Measurements from ENCODE around the gene STX12. TPM values are rescaled to one million over a fixed set of nuclear protein-coding genes. Genes with fewer than 3 reads are reported as not detected.
A peak's percentile ranks its signal among the peaks of the same experiment; 100 is the strongest.

Gene STX12
- total RNA-seq, 2 donors from 2014 or later: 22.6 to 26.7 TPM

DNA sequence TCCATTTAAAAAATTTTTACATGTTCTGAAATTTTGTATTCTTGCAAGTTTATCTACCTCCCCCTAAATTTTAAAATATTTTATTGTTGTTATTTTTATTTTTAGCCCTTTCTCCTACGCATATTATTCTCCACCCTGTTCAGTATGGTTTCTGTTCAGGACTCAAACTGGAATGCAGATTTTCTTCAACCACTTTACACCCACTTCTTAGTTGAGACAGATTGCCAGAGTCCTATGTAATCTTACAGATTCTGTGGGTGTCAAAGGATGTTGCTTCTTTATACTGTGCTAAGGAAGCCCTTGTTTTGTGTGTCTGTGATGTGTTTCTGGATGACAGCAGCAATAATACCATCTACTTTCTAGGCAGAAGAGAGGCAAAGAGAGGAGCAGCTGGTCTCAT, 36.9 kb downstream of the STX12 start:
- WGBS, 2 donors: 88 to 100% methylated on average over 1 of the region's 1 CpG
- Histone ChIP-seq H3K27me3 (no peaks in the 10 kb centered on the region), H3K9me3 (no peaks in the 10 kb centered on the region), H3K4me1 (no peaks in the 10 kb centered on the region), H3K4me3 (no peak overlapping the region), H3K27ac (no peak overlapping the region), H3K36me3 (replicated peaks in 1 of 2; ENCODE audit: insufficient read depth in 1 of 2, low read depth in 2 of 2) (peaks cover 0 to 4% of the 10 kb centered on the region in 2 donors)
- DNase-seq: no peak
- TF ChIP-seq, protein P1, sequence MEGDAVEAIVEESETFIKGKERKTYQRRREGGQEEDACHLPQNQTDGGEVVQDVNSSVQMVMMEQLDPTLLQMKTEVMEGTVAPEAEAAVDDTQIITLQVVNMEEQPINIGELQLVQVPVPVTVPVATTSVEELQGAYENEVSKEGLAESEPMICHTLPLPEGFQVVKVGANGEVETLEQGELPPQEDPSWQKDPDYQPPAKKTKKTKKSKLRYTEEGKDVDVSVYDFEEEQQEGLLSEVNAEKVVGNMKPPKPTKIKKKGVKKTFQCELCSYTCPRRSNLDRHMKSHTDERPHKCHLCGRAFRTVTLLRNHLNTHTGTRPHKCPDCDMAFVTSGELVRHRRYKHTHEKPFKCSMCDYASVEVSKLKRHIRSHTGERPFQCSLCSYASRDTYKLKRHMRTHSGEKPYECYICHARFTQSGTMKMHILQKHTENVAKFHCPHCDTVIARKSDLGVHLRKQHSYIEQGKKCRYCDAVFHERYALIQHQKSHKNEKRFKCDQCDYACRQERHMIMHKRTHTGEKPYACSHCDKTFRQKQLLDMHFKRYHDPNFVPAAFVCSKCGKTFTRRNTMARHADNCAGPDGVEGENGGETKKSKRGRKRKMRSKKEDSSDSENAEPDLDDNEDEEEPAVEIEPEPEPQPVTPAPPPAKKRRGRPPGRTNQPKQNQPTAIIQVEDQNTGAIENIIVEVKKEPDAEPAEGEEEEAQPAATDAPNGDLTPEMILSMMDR (IDR thresholded peaks at IDR 0.05): no peak
- intact Hi-C loops (cut with DNase I): no loop called here
- ATAC-seq: no peak

DNA sequence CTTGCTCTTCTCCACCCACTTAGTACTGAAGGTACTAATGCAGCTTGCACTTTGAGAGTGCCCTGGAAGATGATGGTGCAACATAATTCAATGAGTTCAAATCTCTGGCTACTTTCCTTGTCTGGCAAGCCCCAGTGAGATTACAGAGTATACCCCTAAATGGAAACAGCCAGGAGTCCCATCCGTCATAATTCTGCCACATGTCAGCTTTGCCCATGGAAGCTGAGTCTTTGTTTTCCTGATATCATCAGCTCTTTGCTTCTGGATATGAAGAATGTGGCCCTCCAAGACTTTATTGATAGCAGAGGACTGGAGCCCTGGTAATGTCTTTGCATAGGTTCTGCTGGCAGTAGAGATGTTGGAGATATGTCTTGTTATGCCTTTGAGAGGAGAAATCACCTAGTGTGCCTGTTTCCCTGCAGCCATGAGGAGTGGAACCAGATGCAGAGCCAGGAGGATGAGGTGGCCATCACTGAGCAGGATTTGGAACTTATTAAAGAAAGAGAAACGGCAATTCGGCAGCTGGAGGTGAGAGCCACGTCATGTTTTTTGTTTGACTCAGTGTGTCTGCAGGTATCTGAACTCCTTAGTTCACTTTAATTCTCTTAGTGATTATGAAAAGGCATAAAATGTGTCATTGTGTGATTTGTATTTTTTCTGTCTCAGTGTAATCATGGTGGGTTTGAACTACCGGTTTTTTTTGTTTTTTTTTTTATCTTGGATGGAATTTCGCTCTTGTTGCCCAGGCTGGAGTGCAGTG, 38.9 kb downstream of the STX12 start:
- WGBS, 2 donors: 86% methylated on average over 5 to 6 of the region's 6 CpGs
- intact Hi-C loops (cut with DNase I): no loop called here
- Histone ChIP-seq H3K9me3 (no peaks in the 10 kb centered on the region), H3K36me3 (replicated peaks in 1 of 2; ENCODE audit: insufficient read depth in 1 of 2, low read depth in 2 of 2) (peaks cover 0 to 2% of the 10 kb centered on the region in 2 donors), H3K4me3 (no peak overlapping the region), H3K4me1 (no peaks in the 10 kb centered on the region), H3K27ac (no peak overlapping the region), H3K27me3 (no peaks in the 10 kb centered on the region)
- no peak for ATAC-seq
- no peak for TF ChIP-seq POLR2A (IDR thresholded peaks at IDR 0.05)
- TF ChIP-seq, protein P1 (IDR thresholded peaks at IDR 0.05): no peak
- no peak for DNase-seq

DNA sequence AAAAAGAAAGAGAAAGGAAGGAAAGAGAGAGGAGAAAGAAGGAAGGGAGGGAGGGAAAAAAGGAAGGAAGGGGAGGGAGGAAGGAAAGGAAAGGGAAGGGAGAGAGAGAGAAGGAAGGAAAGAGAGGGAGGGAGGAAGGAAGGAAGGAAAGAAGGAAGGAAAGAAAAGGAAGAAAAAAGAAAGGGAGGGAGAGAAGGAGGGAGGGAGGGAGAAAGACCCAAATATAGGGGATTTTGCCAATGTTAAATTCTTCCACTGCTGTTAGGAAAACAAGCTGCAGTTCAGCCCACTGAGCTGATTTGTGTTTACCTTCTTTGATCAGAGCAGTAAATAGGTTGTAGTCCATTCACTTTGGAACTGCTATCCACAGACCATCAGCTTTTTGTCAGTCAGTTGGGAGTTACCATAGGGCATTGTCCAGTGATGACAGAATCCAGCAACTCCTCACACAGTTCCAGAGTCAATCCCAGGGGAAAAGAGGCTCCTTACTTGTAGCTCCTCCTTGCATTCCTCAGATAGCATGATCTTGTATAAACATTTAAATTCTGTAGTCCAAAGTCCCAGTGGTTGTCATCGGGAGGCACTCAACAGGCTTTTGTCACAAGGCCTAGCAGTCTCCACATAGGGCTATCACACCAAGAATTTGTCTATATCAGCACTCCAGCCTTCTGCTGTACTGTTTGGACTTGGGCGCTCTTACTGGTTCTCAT, 44.1 kb downstream of the STX12 start:
- intact Hi-C loops (cut with DNase I): no loop called here
- Histone ChIP-seq H3K27me3 (no peaks in the 10 kb centered on the region), H3K4me3 (no peak overlapping the region), H3K4me1 (peaks cover 5% of the 10 kb centered on the region), H3K9me3 (no peaks in the 10 kb centered on the region), H3K36me3 (replicated peaks in 1 of 2; ENCODE audit: insufficient read depth in 1 of 2, low read depth in 2 of 2) (peaks cover 3 to 21% of the 10 kb centered on the region in 2 donors), H3K27ac (no peak overlapping the region)
- DNase-seq (peak in 2 of 4 donors; percentile 13 to 32), ATAC-seq (peak; percentile 45)
- 48 to 56% methylated on average over 2 of the region's 2 CpGs for WGBS, 2 donors
- TF ChIP-seq, protein P1 (IDR thresholded peaks at IDR 0.05): no peak
- no peak for TF ChIP-seq POLR2A (IDR thresholded peaks at IDR 0.05)

DNA sequence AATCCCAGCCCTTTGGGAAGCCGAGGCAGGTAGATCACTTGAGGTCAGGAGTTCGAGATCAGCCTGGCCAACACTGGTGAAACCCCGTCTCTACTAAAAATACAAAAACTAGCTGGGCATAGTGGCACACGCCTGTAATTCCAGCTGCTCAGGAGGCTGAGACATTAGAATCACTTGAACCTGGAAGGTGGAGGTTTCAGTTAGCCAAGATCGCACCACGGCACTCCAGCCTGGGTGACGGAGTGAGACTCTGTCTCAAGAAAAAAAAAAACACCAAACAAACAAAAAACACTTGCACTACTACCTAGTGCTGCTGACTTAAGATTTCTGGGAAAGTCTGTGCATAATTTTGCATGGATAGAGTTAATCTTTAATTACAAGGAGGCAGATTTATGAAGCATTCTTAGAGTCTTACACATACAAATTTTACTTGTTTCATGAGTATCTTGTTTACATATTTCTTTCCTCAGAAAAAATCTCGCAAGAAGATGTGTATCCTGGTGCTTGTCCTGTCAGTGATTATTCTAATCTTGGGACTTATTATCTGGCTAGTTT, 48.8 kb downstream of the STX12 start:
- 73 to 77% methylated on average over 8 of the region's 8 CpGs for WGBS, 2 donors
- no peak overlapping the region for H3K27ac ChIP-seq
- no peaks in the 10 kb centered on the region for H3K9me3 ChIP-seq
- peaks cover 3 to 21% of the 10 kb centered on the region in 2 donors for H3K36me3 ChIP-seq (replicated peaks in 1 of 2; ENCODE audit: insufficient read depth in 1 of 2, low read depth in 2 of 2)
- DNase-seq (no peak), ATAC-seq (no peak)
- H3K4me1 ChIP-seq: peaks cover 12% of the 10 kb centered on the region
- H3K4me3 ChIP-seq: no peak overlapping the region
- TF ChIP-seq POLR2A (IDR thresholded peaks at IDR 0.05): no peak
- TF ChIP-seq, protein P1 (IDR thresholded peaks at IDR 0.05): no peak
- intact Hi-C loops (cut with DNase I): no loop called here
- H3K27me3 ChIP-seq: no peaks in the 10 kb centered on the region

All from body of pancreas (tissue), 4 donors.